Activated CD8-positive, alpha-beta memory T cell treated with anti-CD3 and anti-CD28 coated beads, Interleukin-2, amount 50 U/mL, for 1 hour (primary cell): ENCODE data around the gene TPK1.

ENCODE experiments used
- DNase-seq: peaks from one replicate; pipeline ENCODE4 v3.0.0-alpha.2; 2020; ENCODE audit errors: extremely low read depth

Gene TPK1

DNA sequence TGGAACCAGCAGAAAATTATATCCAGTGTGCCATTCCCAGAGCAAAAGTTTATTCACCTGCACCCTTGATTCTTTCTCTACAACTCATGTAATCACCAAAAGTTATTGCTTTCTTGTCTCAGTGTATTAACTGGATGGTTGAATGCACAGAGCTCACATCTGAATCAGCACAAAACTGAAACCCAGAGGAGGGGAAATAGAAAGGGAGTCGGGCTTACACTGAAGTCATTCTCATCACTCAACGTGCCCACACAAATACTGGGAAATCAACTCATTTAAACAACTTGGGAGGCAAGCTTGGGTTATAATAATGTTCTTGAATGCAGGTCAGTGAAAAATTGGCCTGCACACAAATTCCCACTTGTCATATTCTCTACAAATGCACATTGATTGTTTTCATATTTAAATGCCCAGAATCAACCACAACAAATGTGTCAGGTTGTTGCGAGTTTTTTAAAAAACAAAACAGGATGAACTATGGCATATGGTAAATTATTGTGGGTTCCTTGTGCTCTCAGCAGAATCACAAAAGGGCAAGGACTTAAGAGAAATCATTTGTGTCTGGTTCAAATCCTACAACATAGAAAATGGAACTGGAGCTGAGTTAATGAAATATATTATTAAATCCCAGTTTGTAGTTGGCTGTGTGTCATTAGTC lies 306.5 kb downstream of the TPK1 start:
- no peak for DNase-seq

DNA sequence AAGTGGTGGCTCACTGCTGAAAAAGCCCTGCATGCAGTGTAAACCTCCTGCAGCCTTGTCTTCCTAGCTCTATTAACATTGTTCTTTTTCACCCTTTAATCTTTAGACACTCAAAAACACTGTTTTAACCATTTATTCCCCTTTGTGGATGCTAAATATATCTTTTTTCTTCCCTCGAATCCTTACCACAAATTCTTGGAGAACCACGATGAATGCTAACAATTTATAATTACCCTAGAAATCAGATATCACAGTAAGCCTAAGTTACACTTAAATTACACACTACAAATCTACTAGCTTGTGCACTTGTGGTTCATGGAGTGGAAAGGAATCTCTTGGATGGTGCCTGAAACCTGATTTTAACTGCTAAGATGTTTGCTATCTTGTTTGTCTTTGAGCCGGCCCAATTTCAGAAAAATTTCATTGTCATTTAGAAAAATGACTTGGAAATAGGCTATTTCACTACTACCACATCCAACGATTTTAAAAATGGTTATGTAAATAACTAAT lies 307.3 kb downstream of the TPK1 start:
- DNase-seq, result no peak

DNA sequence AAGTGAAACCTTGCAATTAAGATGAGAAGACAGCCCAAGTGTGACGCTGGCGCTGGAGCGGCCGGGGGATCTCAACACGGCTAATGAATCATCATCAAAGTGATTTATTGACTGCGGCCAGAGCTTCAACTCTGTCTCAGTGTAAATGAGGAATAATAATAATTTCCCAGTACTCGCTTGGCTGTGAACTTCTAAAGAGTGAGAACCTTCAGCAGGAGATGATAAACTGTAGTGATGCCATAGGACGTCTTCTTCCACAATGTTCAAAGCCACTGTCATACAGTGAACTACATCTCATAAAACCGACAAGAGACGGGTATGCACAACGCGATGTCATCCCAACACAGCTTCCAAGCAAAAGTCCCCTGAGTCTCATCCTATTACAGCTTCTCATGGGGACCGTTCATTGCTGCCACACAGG lies 308.8 kb downstream of the TPK1 start:
- no peak for DNase-seq

DNA sequence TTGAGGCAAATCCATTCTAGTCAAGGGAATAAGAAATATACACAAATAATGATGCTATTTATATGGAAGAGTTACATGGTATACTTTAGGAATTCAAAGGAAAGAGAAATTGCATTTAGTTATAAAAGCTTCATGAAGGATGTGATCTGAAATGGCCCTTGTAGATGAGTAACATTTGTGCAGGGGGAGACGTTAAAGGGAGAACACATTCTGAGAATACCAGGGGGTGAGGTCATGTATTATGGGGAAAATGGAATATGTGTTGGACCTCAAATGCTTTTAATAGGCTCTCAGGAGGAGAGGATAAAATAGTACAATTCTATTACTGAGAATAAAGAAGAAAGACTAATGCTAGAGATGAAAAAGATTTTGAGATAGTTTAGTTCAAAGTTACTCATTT lies 309.9 kb downstream of the TPK1 start:
- DNase-seq, result no peak

DNA sequence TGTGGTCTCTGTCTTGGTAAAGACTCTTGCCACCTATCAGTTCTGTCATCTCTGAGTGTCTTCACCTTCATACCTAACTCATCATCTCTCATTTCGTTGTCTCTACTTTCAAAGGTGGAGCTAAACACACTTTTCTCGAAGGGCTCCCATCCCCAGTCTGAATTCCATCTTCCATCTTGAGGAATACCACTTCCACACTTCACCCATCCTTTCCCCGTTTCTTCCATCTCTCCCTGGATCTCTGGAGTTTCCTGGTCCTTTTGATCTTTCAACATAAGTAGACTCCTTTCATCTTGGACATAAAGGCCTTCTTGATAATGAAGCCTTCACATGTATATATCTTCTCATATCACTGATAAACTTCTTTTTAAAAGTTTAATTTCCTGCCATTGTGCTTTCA lies 311.6 kb downstream of the TPK1 start:
- no peak for DNase-seq

DNA sequence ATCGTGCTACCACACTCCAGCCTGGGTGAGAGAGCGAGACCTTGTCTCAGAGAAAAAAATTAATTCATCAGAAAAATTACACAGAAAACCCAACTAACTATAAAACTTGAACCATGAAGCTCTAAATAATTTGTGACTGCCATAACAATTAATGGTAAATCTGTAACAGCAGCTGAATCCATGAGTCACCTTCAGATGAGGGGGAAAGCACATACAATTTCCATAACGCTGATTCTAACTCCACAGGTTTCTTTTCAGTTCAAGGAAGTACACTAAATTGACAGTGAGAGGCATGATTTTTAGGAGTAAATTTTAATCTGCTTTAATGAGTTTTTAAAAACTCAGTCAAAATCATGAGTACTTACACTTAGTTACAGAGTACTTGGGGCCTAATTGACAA lies 312.2 kb downstream of the TPK1 start:
- DNase-seq, result no peak

DNA sequence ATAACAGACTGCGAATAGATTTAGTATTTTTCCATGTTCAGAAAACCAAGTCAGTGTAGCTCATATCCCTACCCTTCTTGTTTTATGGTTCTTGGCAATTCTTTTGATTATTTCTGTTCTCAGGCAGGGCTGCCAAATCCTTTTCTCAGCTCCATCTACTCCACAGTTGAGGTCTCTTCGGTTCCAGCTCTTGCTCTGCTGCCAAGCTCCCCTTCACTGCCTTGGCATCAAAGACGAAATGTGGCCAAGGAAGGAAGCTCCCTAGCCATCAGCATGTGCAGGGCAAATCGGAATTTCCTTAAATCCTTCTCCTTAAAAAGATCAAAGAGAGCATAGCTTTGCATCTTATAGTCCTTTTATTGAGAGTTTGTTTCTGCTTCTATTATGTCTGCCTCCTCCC lies 315.9 kb downstream of the TPK1 start:
- no peak for DNase-seq

DNA sequence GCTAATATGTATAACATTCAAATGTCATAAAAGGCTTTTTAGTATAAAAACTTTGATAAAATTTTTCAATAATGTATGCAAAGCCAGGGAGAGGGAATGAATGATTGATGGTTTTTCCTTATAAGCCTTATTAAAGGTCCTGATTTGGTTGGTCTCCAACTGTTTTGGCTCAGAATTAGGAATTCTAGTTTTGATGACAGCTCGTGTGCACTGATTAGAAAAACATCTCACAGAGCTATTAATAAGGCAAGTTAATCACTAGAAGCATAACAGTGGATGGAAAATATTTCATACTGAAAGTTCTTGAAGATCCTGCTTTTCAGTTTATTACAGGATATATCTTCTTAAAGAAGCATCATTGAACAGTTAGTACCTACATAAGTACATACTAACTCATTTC lies 317.5 kb downstream of the TPK1 start:
- DNase-seq, result no peak

DNA sequence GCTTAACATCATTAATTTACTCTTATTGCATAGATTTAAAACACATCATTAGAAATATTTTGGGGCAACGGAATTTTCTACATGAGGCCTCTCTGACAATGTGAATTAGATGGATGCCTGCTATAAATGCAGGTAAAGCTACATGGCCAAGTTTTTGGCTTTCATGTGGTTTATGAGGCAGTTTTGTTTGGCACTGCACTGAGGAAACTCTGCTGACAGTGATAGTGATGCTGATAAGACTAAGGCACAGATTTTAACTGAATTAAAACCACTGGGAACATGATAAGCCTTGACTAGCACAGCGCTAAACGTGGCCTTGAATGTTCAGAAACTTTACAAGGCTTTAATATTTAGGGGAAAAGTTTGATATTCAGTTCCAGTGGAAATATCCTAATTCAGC lies 318.1 kb downstream of the TPK1 start:
- no peak for DNase-seq

DNA sequence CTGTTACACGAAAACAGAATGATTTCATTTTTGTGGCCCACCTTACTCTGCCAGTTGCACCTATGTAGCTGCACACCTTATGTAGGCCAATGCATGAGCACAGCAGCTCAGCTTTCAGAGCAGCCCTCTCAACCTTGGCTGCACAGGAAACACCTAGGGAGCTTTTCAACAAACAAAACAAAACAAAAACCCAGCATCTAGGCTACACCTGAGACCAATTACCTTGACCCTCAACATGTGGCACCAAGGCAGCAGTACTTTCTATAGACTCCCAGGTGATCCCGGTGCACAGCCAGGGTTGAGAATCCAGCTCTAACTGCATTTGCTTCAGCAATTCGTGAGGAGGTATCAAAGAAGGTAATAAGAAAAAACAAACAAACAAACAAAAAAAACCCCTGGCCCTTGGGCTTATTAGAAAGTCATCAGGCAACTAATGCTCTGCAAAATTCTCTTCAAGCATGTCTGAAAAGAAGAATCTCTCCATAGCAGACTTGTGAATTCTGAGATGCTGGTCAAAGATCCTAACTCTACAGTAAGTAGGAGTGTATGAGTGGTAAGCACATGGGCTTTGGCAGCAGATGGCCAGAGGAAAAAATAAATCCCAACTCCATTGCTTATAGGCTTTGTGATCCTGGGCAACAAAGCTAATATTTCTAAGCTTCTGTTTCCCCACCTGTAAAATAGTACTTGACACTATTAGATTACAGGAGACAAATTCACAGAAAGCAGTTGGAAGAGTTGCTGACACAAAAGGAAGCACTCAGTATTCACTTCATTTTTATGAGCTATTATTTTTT lies 318.9 kb downstream of the TPK1 start:
- DNase-seq, result no peak

DNA sequence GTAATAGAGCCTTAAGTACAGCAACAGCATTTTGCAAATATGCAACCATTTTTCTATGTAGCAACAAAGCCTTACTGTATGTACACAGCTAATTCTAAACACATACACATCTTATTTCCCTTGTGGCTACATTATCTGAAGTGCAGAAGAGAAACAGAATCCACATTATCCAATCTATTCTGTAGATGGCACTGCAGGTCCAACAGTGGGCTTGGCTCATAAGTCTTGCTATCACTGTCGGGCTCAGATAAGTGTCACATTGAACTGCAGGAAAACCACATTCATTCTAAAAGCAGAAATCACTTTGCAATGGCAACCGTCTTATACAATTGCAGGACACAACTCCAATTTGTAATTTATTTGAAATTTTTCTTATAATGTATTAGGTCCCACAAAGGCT lies 322.5 kb downstream of the TPK1 start:
- no peak for DNase-seq

DNA sequence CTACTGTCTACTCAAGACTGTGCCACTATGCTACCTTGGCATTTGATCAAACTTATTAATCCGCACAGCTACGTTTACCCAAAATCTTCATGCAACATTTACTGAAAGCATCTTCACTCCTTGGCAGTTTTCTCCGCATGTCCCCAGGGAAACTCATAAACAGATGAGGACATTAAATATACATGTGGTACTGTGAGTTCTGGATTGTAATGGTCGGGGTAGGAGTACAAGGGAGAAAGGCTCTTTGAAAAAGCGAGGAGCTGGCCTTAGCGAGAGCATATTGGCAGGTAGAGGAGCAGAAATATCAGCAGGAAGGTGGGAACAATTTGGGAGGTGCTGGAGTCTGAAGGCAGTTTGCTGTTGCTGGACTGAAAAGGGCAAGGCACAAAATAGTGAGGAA lies 325.2 kb downstream of the TPK1 start:
- no peak for DNase-seq

DNA sequence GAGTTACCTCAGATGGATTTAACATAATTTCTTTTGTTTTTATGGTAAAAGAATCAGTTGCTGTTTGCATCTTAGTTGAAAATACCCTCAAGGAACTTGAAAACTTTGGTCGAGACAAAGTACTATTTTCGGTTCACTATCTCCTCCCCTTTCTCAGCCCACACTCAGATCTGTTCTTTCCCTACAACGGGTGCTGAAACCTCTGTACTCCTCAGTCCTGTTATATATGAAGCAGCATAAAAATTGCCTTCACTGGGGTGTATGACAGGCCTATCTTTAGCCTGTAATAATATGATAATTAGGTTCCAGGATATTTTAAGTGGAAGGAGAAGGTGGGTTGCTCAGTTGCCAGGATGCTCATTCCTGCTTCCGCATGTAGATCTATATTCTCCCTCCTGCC lies 327.2 kb downstream of the TPK1 start:
- DNase-seq, result no peak

DNA sequence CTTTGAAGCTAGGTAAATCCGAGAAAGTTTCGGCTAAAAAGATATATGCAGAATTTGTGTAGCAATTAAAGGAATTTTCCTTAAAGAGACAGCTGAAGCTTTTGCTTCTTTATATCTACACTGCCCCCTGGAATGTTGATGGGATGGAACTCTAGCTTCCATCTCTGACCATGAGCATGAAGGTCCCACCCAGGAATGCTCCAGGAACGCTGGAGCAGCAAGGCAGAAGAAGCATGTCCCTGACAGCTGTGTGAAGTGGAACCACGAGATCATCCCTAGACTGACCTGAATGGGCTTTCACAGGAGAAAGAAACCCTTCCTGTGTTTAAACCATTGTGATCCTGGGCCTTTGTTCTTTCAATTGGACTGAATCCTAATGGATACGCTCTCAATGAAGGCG lies 332.6 kb downstream of the TPK1 start:
- DNase-seq, result no peak

DNA sequence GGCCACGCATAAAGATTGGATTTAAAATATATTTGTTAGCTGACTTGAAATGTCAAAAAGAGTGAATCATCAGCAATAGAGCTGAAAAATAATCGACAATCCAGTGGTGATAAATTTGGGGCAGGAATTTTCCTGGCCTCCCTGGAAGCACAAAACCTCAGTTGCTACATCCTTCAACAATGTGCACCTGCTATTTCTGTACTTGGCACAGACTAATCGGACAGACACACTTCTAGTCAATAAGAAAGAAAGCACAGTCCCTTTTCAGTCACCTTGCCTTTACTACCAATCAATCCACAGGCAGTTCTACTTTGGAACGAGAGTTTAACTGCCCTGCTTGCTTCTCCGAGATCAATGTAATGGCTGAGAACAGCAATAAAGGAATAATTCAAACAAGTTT lies 335.6 kb downstream of the TPK1 start:
- DNase-seq, result no peak

DNA sequence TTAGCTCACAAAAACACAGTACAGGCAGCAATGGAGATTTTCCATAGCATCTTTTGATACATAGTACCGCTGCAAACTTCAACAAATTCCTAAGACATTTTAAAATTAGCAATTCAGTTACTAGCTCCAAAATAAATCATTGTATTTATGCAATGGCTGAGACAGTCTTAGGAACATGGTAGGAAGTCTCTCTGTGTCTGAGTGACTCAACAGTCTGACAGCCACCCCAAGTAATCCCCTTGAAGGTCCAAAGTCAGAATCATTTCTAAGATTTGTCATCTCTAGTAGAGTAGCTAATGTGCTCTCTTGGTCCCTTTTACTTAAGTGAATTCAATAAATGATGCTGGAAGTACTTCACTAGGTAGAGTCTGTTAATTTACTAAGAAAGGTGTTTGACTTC lies 338.6 kb downstream of the TPK1 start:
- DNase-seq, result no peak

DNA sequence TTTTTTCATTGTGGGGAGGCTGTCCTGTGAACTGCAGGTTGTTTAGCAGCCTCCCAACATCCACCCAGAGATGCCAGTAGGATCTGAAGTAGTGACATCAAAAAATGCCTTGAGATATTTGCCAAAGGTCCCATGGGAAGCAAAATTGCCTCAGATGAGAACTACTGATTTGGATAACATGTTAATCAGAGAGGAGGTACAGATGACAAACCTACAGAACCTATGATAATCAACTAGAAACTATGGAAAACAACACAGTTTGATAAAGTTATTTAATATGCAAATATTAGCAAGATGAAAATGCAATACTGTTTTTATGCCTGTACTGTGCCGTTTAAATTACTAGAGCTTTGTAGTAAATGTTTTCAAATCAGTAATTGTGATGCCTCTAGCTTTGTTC lies 341.5 kb downstream of the TPK1 start:
- no peak for DNase-seq

DNA sequence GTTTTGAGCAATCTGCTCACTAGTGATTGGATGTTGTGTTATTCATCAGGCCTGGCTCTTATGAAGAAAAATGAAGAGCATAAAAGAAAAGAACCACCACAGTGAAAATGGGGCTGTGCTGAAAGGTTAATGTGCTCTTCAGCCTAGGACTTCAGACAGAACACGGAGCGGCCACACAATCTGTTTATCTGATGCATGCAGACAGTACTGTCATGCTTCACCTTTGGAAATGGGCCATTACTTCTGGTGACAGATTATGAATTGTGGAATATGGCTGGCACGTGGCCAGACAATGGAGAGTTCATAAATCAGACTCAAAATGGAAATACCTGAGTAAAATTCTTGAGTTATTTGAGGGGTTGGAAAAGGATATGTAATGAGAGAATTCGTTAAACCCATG lies 346.3 kb downstream of the TPK1 start:
- DNase-seq, result no peak

DNA sequence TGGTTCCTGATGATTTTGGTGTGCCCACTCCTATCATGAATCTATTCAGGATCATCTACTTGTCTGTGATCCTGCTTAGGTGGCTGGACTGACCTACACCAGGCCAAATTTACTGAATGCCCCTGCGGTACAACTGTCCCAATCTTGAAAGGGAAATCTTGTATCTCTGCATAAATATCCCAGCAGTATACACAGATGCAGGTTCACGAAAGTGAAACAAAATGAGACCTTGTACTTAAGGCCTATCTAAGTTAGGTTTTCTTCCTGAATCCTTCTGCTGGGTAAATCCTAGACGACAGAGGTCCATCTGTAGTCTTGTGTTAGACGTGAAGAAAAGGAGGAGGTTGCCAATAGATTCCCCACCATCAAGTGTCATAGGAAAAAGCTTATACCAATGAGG lies 346.9 kb downstream of the TPK1 start:
- DNase-seq, result no peak

DNA sequence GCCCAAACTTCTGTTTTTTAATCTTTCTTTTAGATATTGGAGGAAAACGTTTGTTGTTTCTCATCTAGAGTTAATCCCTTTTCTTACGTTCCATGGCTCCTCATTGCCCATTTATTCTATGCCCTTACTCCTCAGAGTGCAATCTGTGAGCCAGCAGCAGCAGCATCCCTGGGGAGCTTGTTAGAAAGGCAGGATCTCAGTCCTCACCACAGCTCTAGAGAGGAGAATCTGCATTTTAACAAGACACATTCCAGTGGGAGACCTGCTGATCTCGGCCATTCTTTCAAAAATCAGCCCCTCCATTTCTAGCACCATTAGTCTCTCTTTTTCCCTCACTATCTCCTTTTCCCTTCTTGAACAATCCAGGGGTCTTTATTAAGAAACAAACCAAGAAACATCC lies 348.0 kb downstream of the TPK1 start:
- DNase-seq, result no peak

DNA sequence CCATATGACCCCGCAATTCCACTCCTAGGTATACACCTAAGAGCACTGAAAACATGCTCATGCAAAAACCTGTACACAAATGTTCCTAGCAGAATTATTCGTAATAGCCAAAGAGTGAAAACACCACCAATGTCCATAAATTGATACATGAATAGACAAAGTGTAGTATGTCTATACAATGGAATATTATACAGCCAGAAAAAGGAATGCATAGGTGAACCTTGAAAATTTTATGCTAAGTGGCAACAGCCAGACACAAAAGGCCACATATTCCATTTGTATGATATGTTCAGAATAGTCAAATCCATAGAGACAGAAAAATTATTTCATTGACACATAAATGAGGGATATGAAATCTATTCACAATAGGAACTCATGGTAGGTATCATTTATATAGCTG lies 351.4 kb downstream of the TPK1 start:
- no peak for DNase-seq

DNA sequence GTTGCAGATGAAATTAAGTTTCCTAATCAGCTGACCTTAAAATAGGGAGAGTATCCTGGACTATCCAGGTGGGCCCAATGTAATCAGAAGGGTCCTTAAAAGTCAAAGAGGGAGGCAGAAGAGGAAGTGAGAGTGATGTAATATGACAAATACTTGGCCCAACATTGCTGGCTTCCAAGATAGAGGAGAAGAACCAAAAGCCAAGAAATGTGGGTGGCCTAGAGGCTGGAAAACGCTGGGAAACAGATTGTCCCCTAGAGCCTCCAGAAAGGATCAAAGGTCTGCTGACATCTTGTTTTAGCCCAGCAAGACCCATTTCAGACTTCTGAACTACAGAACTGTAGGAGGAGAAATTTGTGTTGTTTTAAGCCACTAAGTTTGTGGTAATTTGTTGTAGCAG lies 352.7 kb downstream of the TPK1 start:
- no peak for DNase-seq

DNA sequence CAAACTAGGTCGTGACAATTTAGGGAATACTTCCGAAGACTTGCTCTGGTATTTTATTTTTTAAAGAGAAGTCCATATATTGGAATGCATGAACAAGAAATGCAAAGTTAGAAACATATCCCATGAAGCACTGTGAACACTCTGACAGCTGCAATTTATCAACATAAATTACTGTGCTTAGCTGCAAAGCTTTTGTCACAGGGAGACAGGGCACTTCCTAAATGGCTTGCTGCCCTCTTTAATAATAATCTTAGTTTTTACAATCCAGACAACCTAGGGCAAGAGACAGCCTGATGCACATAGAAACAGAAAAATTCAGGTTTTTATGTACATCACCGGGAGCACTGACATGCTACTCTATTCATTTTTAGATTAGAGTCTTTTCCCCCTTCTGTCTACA lies 354.0 kb downstream of the TPK1 start:
- DNase-seq, result no peak

DNA sequence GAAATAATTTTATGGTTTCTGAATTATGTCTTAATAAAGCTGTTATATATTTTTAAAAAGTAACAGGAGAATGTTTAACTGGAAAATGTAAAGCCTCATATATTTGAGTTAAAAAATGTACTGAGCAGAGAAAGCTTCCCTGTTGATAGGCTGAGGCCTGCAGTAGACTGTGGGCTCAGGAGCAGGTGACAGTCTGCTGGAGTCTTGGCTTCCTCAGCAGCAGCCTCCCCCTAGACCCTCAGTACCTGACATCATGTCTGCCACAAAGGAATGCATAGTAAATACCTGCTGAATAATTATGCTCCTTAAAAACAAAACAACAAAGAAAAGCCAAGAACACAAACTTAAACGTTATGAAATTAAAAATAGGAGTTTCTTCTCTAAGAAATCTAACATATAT lies 358.5 kb downstream of the TPK1 start:
- no peak for DNase-seq
